Suprapubic skin (tissue), 4 donors: ENCODE data around the gene DIP2C.

Source experiments
- EP300 ChIP-seq: sonication (generic); formaldehyde crosslinking; IDR thresholded peaks from one replicate; pipeline ENCODE4 v1.6.1; 2017; ENCODE audit warnings: antibody characterized with exemption
- POLR2AphosphoS5 ChIP-seq, 3 donors: sonication (generic); formaldehyde crosslinking; IDR thresholded peaks; one replicate each; pipeline ENCODE4 v1.6.1; 2017; ENCODE audit warnings: antibody characterized with exemption in 3 of 3
- TF ChIP-seq, protein P1 (sequence below), 2 donors: fragments of 200-600 bp in 1 of 2; fragments of 450-650 bp in 1 of 2; sonication (generic) in 1 of 2; IDR thresholded peaks; one replicate each; pipeline ENCODE4 v1.5.1; 2016 to 2019; ENCODE audit warnings: antibody characterized with exemption in 2 of 2, mild to moderate bottlenecking in 1 of 2, moderate library complexity in 1 of 2

DNA sequence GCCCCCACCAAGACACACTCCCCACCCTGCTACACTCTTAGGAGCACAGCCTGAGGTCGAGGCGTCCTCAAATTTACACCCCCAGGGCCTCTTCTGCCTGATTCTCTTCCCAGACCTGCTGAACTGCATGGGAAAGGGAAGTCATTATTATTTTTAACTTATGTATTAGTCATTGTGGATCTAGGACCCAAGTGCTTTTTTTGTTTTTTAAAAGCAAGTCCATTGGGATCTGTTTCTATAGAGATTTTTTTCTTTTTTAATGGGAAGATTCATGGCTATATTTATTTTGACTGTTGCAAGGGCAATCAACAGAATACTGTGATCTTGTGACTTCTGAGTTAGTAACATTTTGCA is 350.5 kb downstream of the DIP2C start:
- no peak for TF ChIP-seq EP300
- TF ChIP-seq, protein P1, sequence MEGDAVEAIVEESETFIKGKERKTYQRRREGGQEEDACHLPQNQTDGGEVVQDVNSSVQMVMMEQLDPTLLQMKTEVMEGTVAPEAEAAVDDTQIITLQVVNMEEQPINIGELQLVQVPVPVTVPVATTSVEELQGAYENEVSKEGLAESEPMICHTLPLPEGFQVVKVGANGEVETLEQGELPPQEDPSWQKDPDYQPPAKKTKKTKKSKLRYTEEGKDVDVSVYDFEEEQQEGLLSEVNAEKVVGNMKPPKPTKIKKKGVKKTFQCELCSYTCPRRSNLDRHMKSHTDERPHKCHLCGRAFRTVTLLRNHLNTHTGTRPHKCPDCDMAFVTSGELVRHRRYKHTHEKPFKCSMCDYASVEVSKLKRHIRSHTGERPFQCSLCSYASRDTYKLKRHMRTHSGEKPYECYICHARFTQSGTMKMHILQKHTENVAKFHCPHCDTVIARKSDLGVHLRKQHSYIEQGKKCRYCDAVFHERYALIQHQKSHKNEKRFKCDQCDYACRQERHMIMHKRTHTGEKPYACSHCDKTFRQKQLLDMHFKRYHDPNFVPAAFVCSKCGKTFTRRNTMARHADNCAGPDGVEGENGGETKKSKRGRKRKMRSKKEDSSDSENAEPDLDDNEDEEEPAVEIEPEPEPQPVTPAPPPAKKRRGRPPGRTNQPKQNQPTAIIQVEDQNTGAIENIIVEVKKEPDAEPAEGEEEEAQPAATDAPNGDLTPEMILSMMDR (IDR thresholded peaks at IDR 0.05): no peak
- no peak for TF ChIP-seq POLR2AphosphoS5 (IDR thresholded peaks at IDR 0.05)
